ENCODE measurements around the gene CNIH3. TPM values are rescaled to one million over a fixed set of nuclear protein-coding genes. Genes with fewer than 3 reads are reported as not detected.

CNIH3 gene
- total and polyA plus RNA-seq, 10 of the 15 experiments (the other 5 are each of a cell fraction or from before 2014, with no cell fraction given), result 0.77 to 5.8 (median 1.8) TPM

GRCh38 chr1:224736619-224737352 is 120.7 kb downstream of the CNIH3 start (continued):
- TF ChIP-seq RB1 (IDR thresholded peaks at IDR 0.05; ENCODE audit: borderline replicate concordance), result no peak; the same call in 1 of the 2 replicates
- 0 out of 2 replicates have a peak, but pooled peaks have one; percentile 16 for TF ChIP-seq YBX1 (IDR thresholded peaks at IDR 0.05)
- TF ChIP-seq IRF5 (IDR thresholded peaks at IDR 0.05; ENCODE audit: borderline replicate concordance), result no peak
- TF ChIP-seq CTCF (IDR thresholded peaks at IDR 0.05 in 2 of 3, conservative IDR thresholded peaks at IDR 0.05 in 1 of 3; ENCODE audit: control insufficient read depth in 2 of 3, extremely low read depth in 1 of 3, insufficient read depth in 1 of 3, low read depth in 3 of 3, low read length in 3 of 3), result no peak
- no peak for TF ChIP-seq KAT2A (conservative IDR thresholded peaks at IDR 0.05; ENCODE audit: control insufficient read depth, low read depth, low read length)
- no peak for TF ChIP-seq CHD1 (IDR thresholded peaks at IDR 0.05; ENCODE audit: low read depth, low read length)
- TF ChIP-seq PKNOX1 (IDR thresholded peaks at IDR 0.05), result peak; percentile 38; the same call in 1 of the 2 replicates
- TF ChIP-seq PAX5 (IDR thresholded peaks at IDR 0.05; ENCODE audit: borderline replicate concordance, low read depth, low read length), result peak; percentile 87; the same call in 1 of the 2 replicates
- TF ChIP-seq SIX5 (IDR thresholded peaks at IDR 0.05; ENCODE audit: low read depth, low read length, severe bottlenecking), result no peak
- TF ChIP-seq ZZZ3 (IDR thresholded peaks at IDR 0.05; ENCODE audit: control insufficient read depth, insufficient read length, low read depth), result no peak
- peak; percentile 62; the same call in 1 of the 2 replicates for TF ChIP-seq NR2F1 (conservative IDR thresholded peaks at IDR 0.05)
- no peak for TF ChIP-seq ESRRA (IDR thresholded peaks at IDR 0.05; ENCODE audit: low read length)
- TF ChIP-seq SMARCA5 (IDR thresholded peaks at IDR 0.05), result no peak; the same call in 1 of the 2 replicates
- TF ChIP-seq GABPA (IDR thresholded peaks at IDR 0.05; ENCODE audit: low read depth), result no peak
- peak; percentile 75 for TF ChIP-seq ZNF687 (IDR thresholded peaks at IDR 0.05)
- TF ChIP-seq MYB (IDR thresholded peaks at IDR 0.05; ENCODE audit: borderline replicate concordance, low read depth, low read length), result no peak
- no peak for TF ChIP-seq SMC3 (IDR thresholded peaks at IDR 0.05; ENCODE audit: borderline replicate concordance, low read length)
- TF ChIP-seq EP300 (IDR thresholded peaks at IDR 0.05; ENCODE audit: borderline replicate concordance in 1 of 2, control insufficient read depth in 1 of 2, low read depth in 2 of 2, low read length in 2 of 2), result peak; percentile 88 to 90; a peak in 3 of 4 replicates
- no peak for TF ChIP-seq ELK1 (IDR thresholded peaks at IDR 0.05; ENCODE audit: low read depth, low read length)
- no peak for TF ChIP-seq SUZ12 (IDR thresholded peaks at IDR 0.05; ENCODE audit: unreplicated experiment)

All from GM12878 (cell line).